Astrocyte of the spinal cord (primary cell): ENCODE results near the gene STARD5.
"Not testable (repeated sequence)": the region's sequence is repeated elsewhere in the genome, so short reads cannot be mapped to it uniquely, and the experiment has no call there.

Experiments used
- DNase-seq: peaks from one replicate; pipeline ENCODE4 v3.0.0; 2011; ENCODE audit warnings: low read depth, low spot score
- H3K4me3 ChIP-seq: 2 replicates; pipeline ENCODE4 v1.5.1; 2011; ENCODE audit warnings: low read depth, mild to moderate bottlenecking, low read length, moderate library complexity
- in situ Hi-C: cut with HindIII; loops from 2 replicates; pipeline ENCODE4 v1.10.0; 2017; ENCODE audit warnings: low sequenced_read_pairs
- TF ChIP-seq, protein P1 (sequence below): IDR thresholded peaks from 2 replicates; pipeline ENCODE4 v1.5.1; 2012; ENCODE audit warnings: low read depth, mild to moderate bottlenecking, low read length, inconsistent platforms

STARD5 gene

DNA sequence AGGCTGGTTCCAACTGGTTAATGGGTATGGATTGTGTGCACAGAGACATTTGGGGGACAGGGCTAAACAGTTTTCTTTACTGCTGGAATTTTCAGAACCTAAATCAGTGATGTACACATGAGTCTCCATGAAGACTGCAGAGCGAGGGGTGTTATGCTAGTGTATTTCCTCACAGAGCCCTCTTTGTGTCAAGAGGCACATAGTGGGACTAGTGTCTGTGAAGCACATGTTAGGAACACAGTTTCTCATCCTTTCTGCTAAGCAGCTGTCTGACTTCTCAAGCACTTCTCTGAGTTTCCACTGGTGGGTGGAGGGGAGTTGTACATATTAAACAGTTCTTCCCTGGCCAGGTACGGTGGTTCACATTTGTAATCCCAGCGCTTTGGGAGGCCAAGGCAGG, 9.4 kb upstream of the STARD5 start:
- H3K4me3 ChIP-seq, result no peak overlapping the region
- in situ Hi-C loops, result no loop called here
- no peak for DNase-seq
- TF ChIP-seq, protein P1, sequence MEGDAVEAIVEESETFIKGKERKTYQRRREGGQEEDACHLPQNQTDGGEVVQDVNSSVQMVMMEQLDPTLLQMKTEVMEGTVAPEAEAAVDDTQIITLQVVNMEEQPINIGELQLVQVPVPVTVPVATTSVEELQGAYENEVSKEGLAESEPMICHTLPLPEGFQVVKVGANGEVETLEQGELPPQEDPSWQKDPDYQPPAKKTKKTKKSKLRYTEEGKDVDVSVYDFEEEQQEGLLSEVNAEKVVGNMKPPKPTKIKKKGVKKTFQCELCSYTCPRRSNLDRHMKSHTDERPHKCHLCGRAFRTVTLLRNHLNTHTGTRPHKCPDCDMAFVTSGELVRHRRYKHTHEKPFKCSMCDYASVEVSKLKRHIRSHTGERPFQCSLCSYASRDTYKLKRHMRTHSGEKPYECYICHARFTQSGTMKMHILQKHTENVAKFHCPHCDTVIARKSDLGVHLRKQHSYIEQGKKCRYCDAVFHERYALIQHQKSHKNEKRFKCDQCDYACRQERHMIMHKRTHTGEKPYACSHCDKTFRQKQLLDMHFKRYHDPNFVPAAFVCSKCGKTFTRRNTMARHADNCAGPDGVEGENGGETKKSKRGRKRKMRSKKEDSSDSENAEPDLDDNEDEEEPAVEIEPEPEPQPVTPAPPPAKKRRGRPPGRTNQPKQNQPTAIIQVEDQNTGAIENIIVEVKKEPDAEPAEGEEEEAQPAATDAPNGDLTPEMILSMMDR, result no peak

DNA sequence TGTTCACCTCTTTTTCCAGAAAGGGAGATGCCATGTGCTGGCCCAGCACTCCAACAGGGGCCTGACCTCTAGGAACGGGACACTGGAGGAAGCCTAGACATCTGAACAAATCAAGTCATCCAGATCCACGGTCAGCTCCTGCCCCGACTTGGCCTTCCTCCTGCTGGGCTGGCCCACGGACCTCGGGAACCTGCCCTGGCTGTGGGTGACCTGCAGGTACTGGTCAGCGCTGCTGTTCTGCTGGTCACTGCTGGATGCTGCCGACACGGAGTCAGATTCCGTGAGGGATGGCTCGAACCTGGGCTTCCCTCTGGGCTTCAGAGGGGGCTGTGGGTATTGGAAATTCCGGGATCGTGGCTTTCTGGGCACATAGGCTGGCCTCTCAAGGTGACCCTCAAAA, 8.4 kb upstream of the STARD5 start:
- TF ChIP-seq, protein P1, result no peak
- in situ Hi-C loops, result no loop called here
- no peak for DNase-seq
- H3K4me3 ChIP-seq, result no peak overlapping the region

DNA sequence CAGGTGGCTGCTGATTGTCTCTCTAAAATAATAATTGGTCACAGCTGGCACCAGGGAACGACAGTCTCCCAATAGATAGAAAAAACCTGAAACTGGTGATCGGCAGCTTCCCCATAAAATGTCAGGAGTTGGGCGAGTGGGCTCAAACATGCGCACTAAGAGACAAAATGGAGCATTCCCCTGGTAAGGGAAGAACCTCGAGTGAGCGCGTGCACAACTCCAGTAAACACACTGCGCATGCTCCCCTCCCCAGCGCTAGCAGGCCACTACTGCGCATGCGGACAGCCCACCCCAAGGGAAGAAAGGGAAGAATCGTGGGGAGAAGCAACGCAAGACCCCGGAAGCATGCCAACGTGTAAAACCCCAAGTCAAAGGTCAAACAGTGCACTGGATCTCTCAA, 7.7 kb upstream of the STARD5 start:
- TF ChIP-seq, protein P1, result no peak
- no peak for DNase-seq
- H3K4me3 ChIP-seq, result no peak overlapping the region
- in situ Hi-C loops, result no loop called here

DNA sequence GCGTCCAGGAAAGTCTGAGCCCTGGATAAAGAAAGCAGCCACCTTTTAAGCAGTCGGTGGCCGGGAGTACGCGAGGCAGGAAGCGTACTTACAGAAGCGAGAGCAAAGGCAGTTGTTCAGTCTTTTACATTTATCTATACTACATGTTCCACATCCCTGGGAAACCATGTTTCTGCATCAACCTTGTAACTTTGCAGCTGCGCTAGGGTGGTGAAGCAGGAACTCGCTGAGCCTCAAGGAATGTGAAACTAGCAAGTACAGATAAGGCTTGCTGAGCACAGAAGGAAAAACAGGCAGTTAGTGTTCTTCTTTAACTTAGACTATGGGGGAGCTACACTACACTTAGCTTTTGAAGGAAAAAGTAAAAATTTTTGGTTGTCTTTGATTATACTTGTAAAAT, 7.2 kb upstream of the STARD5 start:
- H3K4me3 ChIP-seq, in situ Hi-C loops, DNase-seq: not testable (repeated sequence)

DNA sequence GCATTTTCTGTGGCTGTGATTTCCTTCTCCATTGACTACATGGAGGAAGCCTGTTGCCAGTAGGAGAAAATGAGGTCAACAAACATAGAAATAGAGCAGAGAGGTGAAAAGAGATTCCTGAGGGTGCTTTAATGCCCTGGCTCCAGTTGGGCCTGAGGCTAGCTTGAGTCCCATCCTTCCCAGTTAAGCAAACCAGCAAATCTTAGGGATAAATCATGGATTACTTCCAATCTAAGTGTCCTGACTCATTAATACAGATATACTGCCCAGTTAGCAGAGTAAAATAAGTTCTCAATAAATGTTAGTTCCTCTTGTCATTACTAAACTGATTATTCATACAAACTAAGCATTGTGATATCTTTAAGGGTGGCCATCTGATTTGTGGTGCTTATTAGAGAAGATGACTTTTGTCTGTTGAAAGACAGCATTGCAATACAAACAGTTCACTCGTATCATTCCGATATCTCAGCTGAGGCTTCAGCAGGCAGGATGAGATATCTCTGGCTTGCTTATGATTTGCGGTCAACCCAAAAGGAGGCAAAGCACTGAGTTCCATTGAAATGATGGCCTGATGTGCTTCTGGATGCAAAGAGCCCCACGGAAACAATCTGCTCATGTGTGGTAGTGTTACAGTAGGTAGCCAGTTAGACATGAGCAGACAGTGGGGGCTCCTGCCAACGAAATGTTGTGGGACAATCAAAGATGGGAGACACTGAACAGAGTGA, 6.6 kb upstream of the STARD5 start:
- no peak overlapping the region for H3K4me3 ChIP-seq
- in situ Hi-C loops, result no loop called here
- TF ChIP-seq, protein P1, result no peak
- no peak for DNase-seq

DNA sequence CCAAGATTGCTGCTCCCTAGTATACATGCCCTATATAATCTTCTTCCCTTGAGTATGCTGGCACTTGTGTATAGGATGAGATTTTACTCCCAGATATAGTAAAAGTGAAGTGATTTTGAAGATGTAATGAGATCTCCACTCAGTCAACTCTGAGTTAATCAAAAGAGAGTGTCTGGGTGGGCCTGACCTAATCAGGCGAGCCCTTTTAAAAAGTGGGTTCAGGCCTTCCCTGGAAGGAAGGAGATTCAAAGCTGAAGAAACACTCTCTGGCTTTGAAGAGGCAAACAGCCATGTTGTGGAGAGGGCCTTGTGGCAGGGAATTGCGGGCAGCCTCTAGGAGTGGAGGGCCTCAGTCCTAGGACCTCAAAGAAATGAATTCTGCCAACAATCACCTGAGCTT, 5.5 kb upstream of the STARD5 start:
- no peak overlapping the region for H3K4me3 ChIP-seq
- TF ChIP-seq, protein P1, result no peak
- DNase-seq, result no peak
- in situ Hi-C loops, result no loop called here

DNA sequence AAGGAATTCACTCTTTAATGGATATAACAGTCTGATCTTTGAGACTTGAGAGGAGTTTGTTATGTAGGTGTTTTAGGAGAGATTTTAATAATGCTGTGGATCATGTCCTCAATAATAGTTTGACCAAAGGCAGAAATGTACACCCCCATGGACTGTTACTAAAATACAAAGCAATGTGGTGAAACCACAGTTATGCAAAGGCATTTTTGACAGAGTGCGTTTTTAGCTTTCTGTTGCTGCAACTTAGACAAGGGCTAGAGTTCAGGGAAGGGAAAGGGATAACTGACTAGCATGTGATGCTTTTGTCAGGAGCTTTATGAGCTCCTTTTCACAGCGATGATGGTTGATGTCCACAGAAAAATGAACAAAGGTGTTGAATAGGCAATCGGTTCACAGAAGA, 3.6 kb upstream of the STARD5 start:
- H3K4me3 ChIP-seq, result no peak overlapping the region
- in situ Hi-C loops, result no loop called here
- DNase-seq, result peak; percentile 91
- TF ChIP-seq, protein P1, result no peak
